HCT116 (cell line): Measurements from ENCODE around the gene FAM240B. TPM values are rescaled to one million over a fixed set of nuclear protein-coding genes. Genes with fewer than 3 reads are reported as not detected.

Experiments used
- ATAC-seq: fragments of 200-7000 bp; cut with Tn5 transposase; 2 replicates; pipeline ENCODE4 v1.9.1; 2020; ENCODE audit warnings: mild to moderate bottlenecking, moderate library complexity
- BruUV-seq: library from RNA; stranded (reverse); fragments of 400-500 nt; replicated peaks from 2 replicates; lab custom pipeline; 2021; lab: Mats Ljungman, UMichigan
- CTCF ChIA-PET: fragments of 300-600 bp; sonication (Branson Sonifier 250); formaldehyde crosslinking; loops from one replicate; lab custom pipeline; 2021; ENCODE audit warnings: antibody characterized with exemption; lab: Charles Lee
- POLR2A ChIA-PET: fragments of 300-600, 350-600 bp; sonication (Branson Sonifier 250); formaldehyde crosslinking; loops from one replicate; lab custom pipeline; 2021; ENCODE audit warnings: antibody characterized with exemption; lab: Charles Lee
- RAD21 ChIA-PET, 2 experiments: fragments of 300-600 bp; sonication (Branson Sonifier 250); formaldehyde crosslinking; loops; one replicate each; lab custom pipeline; 2023; ENCODE audit warnings: low total read pairs in 2 of 2; ENCODE audit not compliant: uncharacterized antibody in 2 of 2, unreplicated experiment in 2 of 2, low non-redundant PET in 1 of 2; lab: Charles Lee
- DNase-seq: peaks from one replicate; pipeline ENCODE4 v3.0.0-alpha.2; 2010; ENCODE audit warnings: low read depth, low spot score
- H2AFZ ChIP-seq: fragments of 200-600 bp; shearing (Covaris generic), sonication (generic); 2 replicates; pipeline ENCODE4 v1.6.1; 2017; ENCODE audit warnings: low read depth, mixed run types, mixed read lengths, antibody characterized with exemption, low read length; ENCODE audit not compliant: poor library complexity, severe bottlenecking
- H3K27ac ChIP-seq: 2 replicates; pipeline ENCODE4 v1.5.1; 2012; ENCODE audit warnings: low read depth, low read length
- H3K27me3 ChIP-seq: fragments of 200-600 bp; sonication (generic); 2 replicates; pipeline ENCODE4 v1.6.1; 2016; ENCODE audit warnings: mixed run types, low read length, mixed read lengths; ENCODE audit not compliant: insufficient read depth
- H3K36me3 ChIP-seq, 2 experiments: fragments of 200-500 bp in 1 of 2; fragments of 200-600 bp in 1 of 2; sonication (Bioruptor generic) in 1 of 2; sonication (generic) in 1 of 2; 2 replicates each; pipeline versions ENCODE4 v1.5.1 to v1.6.1; 2014 to 2016; ENCODE audit warnings: low read length in 2 of 2, inconsistent platforms in 1 of 2, mixed read lengths in 1 of 2, mixed run types in 1 of 2; ENCODE audit not compliant: insufficient read depth in 2 of 2, control insufficient read depth in 1 of 2
- H3K4me1 ChIP-seq, 2 experiments: fragments of 200-600 bp in 1 of 2; sonication (generic) in 1 of 2; 2 replicates each; pipeline versions ENCODE4 v1.5.1 to v1.6.1; 2012 to 2017; ENCODE audit warnings: low read length in 2 of 2, inconsistent platforms in 1 of 2, mild to moderate bottlenecking in 1 of 2, mixed read lengths in 1 of 2, mixed run types in 1 of 2, moderate library complexity in 1 of 2; ENCODE audit not compliant: insufficient read depth in 2 of 2, control insufficient read depth in 1 of 2
- H3K4me2 ChIP-seq: fragments of 200-600 bp; sonication (generic); 2 replicates; pipeline ENCODE4 v1.6.1; 2017; ENCODE audit warnings: mixed run types, low read length, mixed read lengths
- H3K4me3 ChIP-seq, 2 experiments: fragments of 200-600 bp in 1 of 2; sonication (generic) in 1 of 2; replicated peaks in 1 of 2; 2 replicates each; pipeline ENCODE4 v1.5.1; 2011 to 2016; ENCODE audit warnings: low read length in 2 of 2, control low read depth in 1 of 2, low read depth in 1 of 2, mild to moderate bottlenecking in 1 of 2, mixed read lengths in 1 of 2, mixed run types in 1 of 2
- H3K79me2 ChIP-seq: fragments of 200-600 bp; sonication (generic); 2 replicates; pipeline ENCODE4 v1.6.1; 2017; ENCODE audit warnings: mild to moderate bottlenecking, mixed run types, low read length, moderate library complexity, mixed read lengths; ENCODE audit not compliant: insufficient read depth
- H3K9ac ChIP-seq: fragments of 200-600 bp; sonication (generic); 2 replicates; pipeline ENCODE4 v1.6.1; 2016; ENCODE audit warnings: low read length, mixed read lengths
- H3K9me2 ChIP-seq: fragments of 200-600 bp; sonication (generic), shearing (Covaris generic); 2 replicates; pipeline ENCODE4 v1.6.1; 2017; ENCODE audit warnings: mixed run types, mild to moderate bottlenecking, moderate library complexity; ENCODE audit not compliant: insufficient read depth
- H3K9me3 ChIP-seq, 2 experiments: fragments of 200-500 bp in 1 of 2; fragments of 200-600 bp in 1 of 2; sonication (Bioruptor generic) in 1 of 2; sonication (generic) in 1 of 2; 2 replicates each; pipeline ENCODE4 v1.6.1; 2014 to 2017; ENCODE audit warnings: low read length in 2 of 2, mixed read lengths in 2 of 2, inconsistent platforms in 1 of 2, low read depth in 1 of 2, mild to moderate bottlenecking in 1 of 2, mixed run types in 1 of 2, moderate library complexity in 1 of 2; ENCODE audit not compliant: control insufficient read depth in 1 of 2, insufficient read depth in 1 of 2
- H4K20me1 ChIP-seq: fragments of 200-600 bp; sonication (generic), shearing (Covaris generic); 2 replicates; pipeline ENCODE4 v1.6.1; 2017; ENCODE audit warnings: mixed run types, mild to moderate bottlenecking, moderate library complexity; ENCODE audit not compliant: insufficient read depth
- ATF3 ChIP-seq: IDR thresholded peaks from 2 replicates; pipeline ENCODE4 v1.6.1; 2012
- CBX3 ChIP-seq: IDR thresholded peaks from 2 replicates; pipeline ENCODE4 v1.6.1; 2012; ENCODE audit warnings: low read depth
- CEBPB ChIP-seq: IDR thresholded peaks from 2 replicates; pipeline ENCODE4 v1.6.1; 2012; ENCODE audit warnings: low read depth
- CTCF ChIP-seq, 3 experiments: fragments of 200-600 bp in 1 of 3; sonication (generic) in 1 of 3; IDR thresholded peaks in 2 of 3; conservative IDR thresholded peaks in 1 of 3; 2 replicates each; pipeline ENCODE4 v1.5.1; 2012 to 2017; ENCODE audit warnings: low read depth in 2 of 3, low read length in 2 of 3, antibody characterized with exemption in 1 of 3, borderline replicate concordance in 1 of 3, control low read depth in 1 of 3, mild to moderate bottlenecking in 1 of 3, mixed read lengths in 1 of 3, mixed run types in 1 of 3, moderate library complexity in 1 of 3; ENCODE audit not compliant: insufficient read depth in 1 of 3
- FOSL1 ChIP-seq: IDR thresholded peaks from 2 replicates; pipeline ENCODE4 v1.6.1; 2012; ENCODE audit warnings: low read depth
- POLR2A ChIP-seq: IDR thresholded peaks from 2 replicates; pipeline ENCODE4 v1.7.0; 2011; ENCODE audit warnings: borderline replicate concordance; ENCODE audit not compliant: insufficient read depth, insufficient read length; ENCODE audit errors: extremely low read depth
- POLR2AphosphoS5 ChIP-seq: IDR thresholded peaks from 2 replicates; pipeline ENCODE4 v1.6.1; 2011; ENCODE audit warnings: mild to moderate bottlenecking, low read depth, low read length, moderate library complexity
- REST ChIP-seq: IDR thresholded peaks from 2 replicates; pipeline ENCODE4 v1.6.1; 2012; ENCODE audit warnings: low read depth
- SIN3A ChIP-seq: IDR thresholded peaks from 2 replicates; pipeline ENCODE4 v1.6.1; 2012; ENCODE audit warnings: low read depth
- SRF ChIP-seq: IDR thresholded peaks from 2 replicates; pipeline ENCODE4 v1.6.1; 2012; ENCODE audit warnings: low read depth
- TCF7L2 ChIP-seq: IDR thresholded peaks from 2 replicates; pipeline ENCODE4 v1.7.0; 2011; ENCODE audit warnings: borderline replicate concordance, inconsistent platforms; ENCODE audit not compliant: insufficient read depth, insufficient read length; ENCODE audit errors: extremely low read depth
- YY1 ChIP-seq: IDR thresholded peaks from 2 replicates; pipeline ENCODE4 v1.6.1; 2011; ENCODE audit warnings: low read length, low read depth, moderate library complexity, mild to moderate bottlenecking; ENCODE audit not compliant: insufficient replicate concordance; ENCODE audit errors: extremely low read depth
- ZBTB33 ChIP-seq: IDR thresholded peaks from 2 replicates; pipeline ENCODE4 v1.6.1; 2011; ENCODE audit warnings: mild to moderate bottlenecking, low read length, moderate library complexity; ENCODE audit not compliant: insufficient replicate concordance; ENCODE audit errors: extremely low read depth
- ZFX ChIP-seq: fragments of 450-650 bp; IDR thresholded peaks from 2 replicates; pipeline ENCODE4 v1.6.1; 2017
- intact Hi-C: fragments of 100-400 bp; cut with micrococcal nuclease; formaldehyde crosslinking; loops from 2 replicates; pipeline ENCODE4 v1.10.0; 2022
- total RNA-seq: library from RNA; stranded (reverse); gene quantifications from one replicate; pipeline ENCODE4 v1.2.1, GENCODE V29; 2021; ENCODE audit not compliant: unreplicated experiment

FAM240B gene
- total RNA-seq, 1 experiment from 2014 or later = not detected

- BruUV-seq = no TSS peak
- Histone ChIP-seq H3K27me3 (no peaks in the 10 kb centered on the region; the same call in 1 of the 2 replicates), H3K36me3 (no peaks in the 10 kb centered on the region), H3K9me2 (no peaks in the 10 kb centered on the region), H3K27ac (no peak overlapping the region), H3K79me2 (no peaks in the 10 kb centered on the region), H4K20me1 (no peaks in the 10 kb centered on the region)
- intact Hi-C loops = loop anchor here (2.0 kb wide), 1 partner anchor 18 kb away; no protein-coding TSS in a partner anchor
- CTCF ChIA-PET = interaction anchor here (1.1 kb wide), 1 partner anchor 33 kb away, joined by 3 read pairs; no protein-coding TSS in a partner anchor
- POLR2A ChIA-PET = no interaction called here
- TF ChIP-seq ZFX (no peak), SRF (no peak), YY1 (no peak), CTCF (IDR thresholded peaks at IDR 0.05 in 2 of 3, conservative IDR thresholded peaks at IDR 0.05 in 1 of 3; ENCODE audit: borderline replicate concordance in 1 of 3, insufficient read depth in 1 of 3, low read depth in 2 of 3, low read length in 2 of 3) (no peak), TCF7L2 (no peak), ATF3 (no peak), REST (no peak), POLR2AphosphoS5 (no peak), ZBTB33 (no peak), SIN3A (no peak), POLR2A (no peak), CBX3 (no peak), CEBPB (no peak), FOSL1 (no peak)
- TF ChIP-seq, all 23 proteins: peak for 0
- RAD21 ChIA-PET = no interaction called here
- H2AFZ ChIP-seq = no peak overlapping the region
- peaks cover 17 to 21% of the 10 kb centered on the region in 2 experiments for H3K4me1 ChIP-seq
- DNase-seq (no peak), ATAC-seq (no peak)
- no peak overlapping the region for H3K4me3 ChIP-seq
- H3K9me3 ChIP-seq = no peaks in the 10 kb centered on the region
- no peak overlapping the region for H3K9ac ChIP-seq
- H3K4me2 ChIP-seq = no peak overlapping the region
These were observed 44.7 kb downstream of the FAM240B start for GRCh38 chr9:38675211-38675610.
